HG03565 (cell line): ENCODE results near the gene FBXO2.
"Not testable (repeated sequence)": the region's sequence is repeated elsewhere in the genome, so short reads cannot be mapped to it uniquely, and the experiment has no call there.

ENCODE experiments used
- ATAC-seq: cut with Tn5 transposase; IDR thresholded peaks from one replicate; pipeline ENCODE4 v1.9.1; 2021; ENCODE audit warnings: mild to moderate bottlenecking, moderate library complexity; ENCODE audit not compliant: unreplicated experiment

The FBXO2 gene

GRCh38 chr1:11629184-11630016, 24.8 kb downstream of the FBXO2 start:
- no peak for ATAC-seq

- no peak for ATAC-seq
Measured at GRCh38 chr1:11628767-11629166, 25.5 kb downstream of the FBXO2 start.

- no peak for ATAC-seq
Measured at GRCh38 chr1:11626551-11626950, 27.7 kb downstream of the FBXO2 start.

GRCh38 chr1:11623702-11624101, 30.5 kb downstream of the FBXO2 start:
- no peak for ATAC-seq

GRCh38 chr1:11622398-11622797, 31.8 kb downstream of the FBXO2 start:
- no peak for ATAC-seq

- no peak for ATAC-seq
Measured at GRCh38 chr1:11620924-11621323, 33.3 kb downstream of the FBXO2 start.

- ATAC-seq = no peak
Measured at GRCh38 chr1:11620405-11620804, 33.8 kb downstream of the FBXO2 start.

GRCh38 chr1:11617741-11618140, 36.5 kb downstream of the FBXO2 start:
- no peak for ATAC-seq

- no peak for ATAC-seq
Measured at GRCh38 chr1:11617314-11617713, 36.9 kb downstream of the FBXO2 start.

- ATAC-seq = no peak
Measured at GRCh38 chr1:11616766-11617165, 37.5 kb downstream of the FBXO2 start.

GRCh38 chr1:11615090-11615489, 39.1 kb downstream of the FBXO2 start:
- no peak for ATAC-seq

GRCh38 chr1:11613347-11613746, 40.9 kb downstream of the FBXO2 start:
- ATAC-seq = no peak

- no peak for ATAC-seq
Measured at GRCh38 chr1:11611638-11612327, 42.4 kb downstream of the FBXO2 start.

GRCh38 chr1:11610629-11611180, 43.5 kb downstream of the FBXO2 start:
- ATAC-seq = no peak

- not testable (repeated sequence) for ATAC-seq
Measured at GRCh38 chr1:11609378-11609777, 44.9 kb downstream of the FBXO2 start.

- not testable (repeated sequence) for ATAC-seq
Measured at GRCh38 chr1:11608596-11609130, 45.6 kb downstream of the FBXO2 start.

- ATAC-seq = no peak
Measured at GRCh38 chr1:11606775-11607174, 47.5 kb downstream of the FBXO2 start.

GRCh38 chr1:11602981-11603380, 51.2 kb downstream of the FBXO2 start:
- ATAC-seq = no peak

- no peak for ATAC-seq
Measured at GRCh38 chr1:11602424-11602823, 51.8 kb downstream of the FBXO2 start.

GRCh38 chr1:11600836-11601235, 53.4 kb downstream of the FBXO2 start:
- ATAC-seq = no peak

- ATAC-seq = no peak
Measured at GRCh38 chr1:11599891-11600576, 54.2 kb downstream of the FBXO2 start.
